HG03066 (cell line): ENCODE measurements around the gene PSAP.
"Not testable (repeated sequence)": the region's sequence is repeated elsewhere in the genome, so short reads cannot be mapped to it uniquely, and the experiment has no call there.

Source experiments
- ATAC-seq: cut with Tn5 transposase; IDR thresholded peaks from one replicate; pipeline ENCODE4 v1.9.1; 2021; ENCODE audit warnings: low read depth; ENCODE audit not compliant: unreplicated experiment

Gene PSAP

GRCh38 chr10:71874680-71875354 lies 23.8 kb upstream of the PSAP start:
- not testable (repeated sequence) for ATAC-seq

GRCh38 chr10:71873582-71874211 lies 22.6 kb upstream of the PSAP start:
- peak; percentile 93 for ATAC-seq

GRCh38 chr10:71869601-71870000 lies 18.6 kb upstream of the PSAP start:
- not testable (repeated sequence) for ATAC-seq

DNA sequence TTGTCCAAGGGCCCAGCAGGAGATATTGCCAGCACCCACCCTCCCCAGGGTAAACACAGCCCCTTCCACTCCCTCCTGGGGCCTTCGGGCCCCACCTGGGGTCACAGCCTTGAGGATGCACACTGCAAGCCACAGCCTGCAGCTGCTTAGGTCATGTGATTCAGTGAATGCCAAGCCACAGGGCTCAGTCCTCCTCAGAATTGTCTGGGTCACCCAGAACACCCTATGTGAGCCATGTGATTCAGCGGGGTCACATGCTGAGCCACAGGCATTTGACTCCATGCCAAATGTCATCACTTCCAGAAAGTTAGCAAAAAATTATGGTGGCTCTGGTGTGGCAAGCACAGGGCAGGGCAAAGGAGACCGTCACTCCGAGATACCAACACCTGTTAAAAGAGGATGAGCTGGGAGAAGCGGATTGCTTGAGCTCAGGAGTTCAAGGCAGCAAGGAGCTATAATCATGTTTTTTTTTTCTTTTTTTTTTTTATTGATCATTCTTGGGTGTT lies 17.2 kb upstream of the PSAP start:
- no peak for ATAC-seq

DNA sequence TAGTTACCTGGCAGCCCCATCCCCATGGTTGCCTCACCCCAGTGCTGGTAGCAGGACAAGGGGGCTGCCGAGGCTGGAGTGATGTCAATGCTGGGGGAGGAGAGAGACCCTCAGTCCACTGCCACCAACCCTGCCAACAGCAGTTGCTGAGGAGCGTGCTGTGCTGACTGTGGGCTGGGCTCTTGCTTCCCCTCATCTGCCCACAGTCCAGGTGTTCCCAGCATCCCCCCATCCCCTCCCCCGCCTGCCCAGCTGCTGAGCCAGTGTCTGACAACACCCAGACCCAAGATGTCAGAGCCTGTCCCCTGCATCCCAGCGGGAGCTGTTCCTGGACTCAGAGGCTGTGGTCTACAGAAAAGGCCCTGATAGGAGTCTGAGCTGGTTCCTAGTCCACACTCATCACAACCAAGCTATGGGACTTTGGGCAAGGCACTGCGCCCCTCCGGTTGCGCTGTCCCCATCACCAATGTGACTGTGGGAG lies 14.6 kb upstream of the PSAP start:
- ATAC-seq: no peak

GRCh38 chr10:71864911-71865361 lies 13.9 kb upstream of the PSAP start:
- ATAC-seq: no peak

- no peak for ATAC-seq
Observed at GRCh38 chr10:71863203-71863602, 12.2 kb upstream of the PSAP start.

GRCh38 chr10:71860243-71861029 lies 9.4 kb upstream of the PSAP start:
- ATAC-seq: no peak

DNA sequence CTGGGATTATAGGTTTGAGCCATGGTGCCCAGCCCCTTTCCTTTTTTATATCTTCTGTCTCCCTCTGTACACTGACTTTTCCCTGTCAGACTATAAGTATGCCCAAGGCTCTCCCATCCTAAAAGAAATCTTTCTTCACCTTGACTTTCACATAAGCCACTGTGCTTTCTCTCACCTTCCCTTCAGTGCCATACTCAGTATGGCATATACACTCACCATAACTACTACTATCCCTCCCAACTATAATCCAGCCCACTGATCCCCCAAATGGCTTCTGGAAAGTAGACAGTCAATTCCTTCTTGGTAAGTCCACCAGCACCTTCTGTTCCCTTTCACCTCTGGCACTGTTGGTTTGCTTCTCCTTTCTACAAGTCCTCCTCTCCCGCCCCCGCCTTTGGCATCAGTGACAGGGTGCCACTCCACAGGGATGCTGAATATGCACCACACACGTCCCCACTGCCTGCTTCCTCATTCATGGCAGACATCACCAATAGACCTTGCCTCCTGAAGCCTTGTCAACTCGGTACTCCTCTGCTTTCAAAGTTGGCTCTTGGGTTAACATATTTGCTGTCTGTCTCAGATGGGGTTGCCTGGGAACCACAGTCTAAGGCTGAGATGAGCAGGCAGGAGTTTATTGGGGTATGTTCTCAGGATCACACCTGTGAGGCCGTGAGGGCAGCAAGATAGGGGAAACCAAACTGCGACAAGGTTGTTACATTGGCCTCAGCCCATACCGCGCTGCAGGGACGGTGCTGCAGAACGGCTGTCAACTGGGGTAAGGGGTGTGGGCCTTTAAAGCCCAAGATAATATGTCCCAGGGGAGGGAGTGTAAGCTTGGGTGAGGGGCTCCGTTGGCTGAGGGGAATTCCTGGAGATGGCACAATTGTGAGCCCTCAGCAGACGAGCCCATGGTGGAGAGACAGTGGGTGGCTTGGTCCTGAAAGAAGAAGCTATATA lies 7.2 kb upstream of the PSAP start:
- no peak for ATAC-seq

DNA sequence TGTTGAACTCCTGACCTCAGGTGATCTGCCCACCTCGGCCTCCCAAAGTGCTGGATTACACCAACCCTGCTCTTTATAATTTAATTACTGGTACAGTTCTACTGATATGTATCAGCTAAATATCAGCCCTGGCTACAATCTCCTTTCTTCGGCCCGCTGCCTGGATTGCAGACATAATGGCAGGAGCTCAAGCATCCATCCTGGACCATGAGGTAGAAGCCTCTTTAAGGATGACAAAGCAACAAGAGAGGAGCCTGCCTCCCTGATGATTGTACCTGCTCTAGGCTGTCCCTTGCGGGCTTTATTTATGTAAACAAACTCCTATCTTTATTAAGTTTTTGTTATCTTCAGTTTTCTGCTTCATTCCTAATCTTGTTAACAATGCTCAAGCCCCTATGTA lies 5.6 kb upstream of the PSAP start:
- no peak for ATAC-seq

DNA sequence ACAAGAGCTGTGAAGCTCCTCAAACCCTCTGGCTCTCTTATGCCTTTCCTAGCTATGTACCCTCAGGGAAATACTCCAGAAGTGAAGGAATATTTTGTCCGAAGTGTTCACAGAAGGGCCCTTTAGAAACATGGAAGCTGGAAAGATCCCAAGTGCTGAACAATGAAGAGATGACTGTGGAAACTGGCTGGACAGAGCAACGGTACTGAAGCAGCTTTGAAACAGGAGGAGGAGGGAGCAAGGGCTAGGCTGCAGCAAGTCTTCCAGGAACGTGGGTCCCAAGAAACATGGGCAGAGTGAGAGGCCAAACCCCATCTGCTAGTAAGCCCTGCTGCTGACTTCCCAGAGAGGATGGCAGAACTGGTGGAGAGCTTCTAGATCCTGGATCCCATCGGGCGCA lies 3.0 kb upstream of the PSAP start:
- ATAC-seq: no peak

DNA sequence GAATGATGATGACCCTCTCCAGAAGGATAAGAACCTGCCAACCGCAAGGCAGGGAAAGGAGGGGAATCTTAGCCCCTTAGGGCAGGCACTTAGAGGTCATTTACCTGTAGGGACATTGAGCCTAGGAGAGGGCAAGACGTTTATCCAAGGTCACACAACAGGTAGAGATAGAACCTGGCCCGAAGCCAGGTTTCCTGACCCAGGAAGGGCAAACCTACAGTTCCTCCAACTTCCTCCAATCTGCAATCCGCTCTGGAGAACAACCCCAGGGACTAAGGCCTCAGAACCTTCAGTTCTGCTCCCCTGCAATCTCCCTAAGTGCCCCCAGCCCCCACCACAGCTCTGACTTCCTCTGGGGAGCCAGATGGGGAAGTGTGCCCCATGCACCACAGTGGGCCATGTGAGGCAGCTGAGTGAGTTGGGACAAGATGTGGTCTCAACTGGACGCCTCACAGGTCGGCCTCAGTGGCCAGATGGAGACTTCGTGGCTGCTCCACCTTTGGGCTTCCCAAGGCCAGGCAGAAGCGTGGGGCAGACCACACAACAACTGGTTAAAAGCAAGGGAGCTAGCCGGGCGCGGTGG lies 1.4 kb upstream of the PSAP start:
- ATAC-seq: no peak

DNA sequence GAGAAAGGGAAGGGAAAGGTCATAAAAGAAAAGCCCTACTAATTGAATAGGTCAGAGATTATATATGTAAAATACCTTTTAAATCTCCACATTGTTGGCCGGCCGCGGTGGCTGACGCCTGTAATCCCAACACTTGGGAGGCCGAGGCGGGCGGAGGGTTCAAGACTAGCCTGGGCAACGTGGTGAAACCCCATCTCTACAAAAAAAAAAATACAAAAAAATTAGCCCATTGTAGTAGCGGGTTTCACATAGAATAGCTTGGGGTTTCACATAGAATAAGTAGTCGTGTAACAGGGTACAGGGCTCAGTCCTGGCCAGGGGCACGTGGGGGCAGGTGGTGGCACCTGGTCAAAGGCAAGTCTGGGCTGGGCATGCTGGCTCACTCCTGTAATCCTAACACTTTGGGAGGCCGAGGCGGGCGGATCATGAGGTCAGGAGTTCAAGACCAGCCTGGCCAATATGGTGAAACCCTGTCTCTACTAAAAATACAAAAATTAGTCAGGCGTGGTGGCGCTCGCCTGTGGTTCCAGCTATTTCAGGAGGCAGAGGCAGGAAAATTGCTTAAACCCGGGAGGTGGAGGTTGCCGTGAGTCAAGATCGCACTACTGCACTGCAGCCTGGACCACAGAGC lies 529 bp upstream of the PSAP start:
- peak; percentile 18 for ATAC-seq

- ATAC-seq: no peak
Observed at GRCh38 chr10:71850021-71850742, 869 bp downstream of the PSAP start.

GRCh38 chr10:71849461-71849908 lies 1.6 kb downstream of the PSAP start:
- ATAC-seq: no peak

- ATAC-seq: no peak
Observed at GRCh38 chr10:71848325-71849275, 2.5 kb downstream of the PSAP start.

- ATAC-seq: no peak
Observed at GRCh38 chr10:71847418-71847817, 3.6 kb downstream of the PSAP start.
